Nephron (organoid): Measurements from ENCODE around the gene KRTAP10-3.

Source experiments
- H3K27ac Mint-ChIP-seq, 3 experiments: 2 replicates each; pipeline ENCODE4 v1.8.0; 2020; ENCODE audit warnings: mixed read lengths in 3 of 3, mild to moderate bottlenecking in 2 of 3, moderate library complexity in 1 of 3
- H3K27me3 Mint-ChIP-seq: 2 replicates; pipeline ENCODE4 v1.8.0; 2021; ENCODE audit warnings: low read depth, mild to moderate bottlenecking, moderate library complexity, mixed read lengths
- H3K36me3 Mint-ChIP-seq: 2 replicates; pipeline ENCODE4 v1.8.0; 2020; ENCODE audit warnings: low read depth, mixed read lengths
- H3K4me1 Mint-ChIP-seq: 2 replicates; pipeline ENCODE4 v1.8.0; 2020; ENCODE audit warnings: mixed read lengths
- H3K4me3 Mint-ChIP-seq, 3 experiments: 2 replicates each; pipeline ENCODE4 v1.8.0; 2020; ENCODE audit warnings: mild to moderate bottlenecking in 3 of 3, mixed read lengths in 3 of 3, moderate library complexity in 2 of 3
- H3K9me3 Mint-ChIP-seq: 2 replicates; pipeline ENCODE4 v1.8.0; 2020; ENCODE audit warnings: mixed read lengths
- CTCF ChIP-seq, 3 experiments: fragments of 200-600 bp; sonication (generic); IDR thresholded peaks; one replicate each; pipeline ENCODE4 v1.5.0; 2021; ENCODE audit warnings: antibody characterized with exemption in 3 of 3; ENCODE audit not compliant: unreplicated experiment in 3 of 3

Gene KRTAP10-3

GRCh38 chr21:44547656-44548331, 10.8 kb downstream of the KRTAP10-3 start:
- Mint-ChIP-seq H3K9me3 (peaks cover 17% of the 10 kb centered on the region), H3K4me1 (peaks cover 17% of the 10 kb centered on the region), H3K27me3 (peaks cover 18% of the 10 kb centered on the region), H3K27ac (no peak overlapping the region), H3K36me3 (peaks cover 10% of the 10 kb centered on the region), H3K4me3 (no peak overlapping the region)
- TF ChIP-seq CTCF (IDR thresholded peaks at IDR 0.05; ENCODE audit: unreplicated experiment in 3 of 3), result no peak

GRCh38 chr21:44544566-44544965, 14.0 kb downstream of the KRTAP10-3 start:
- H3K4me1 Mint-ChIP-seq, result peaks cover 15% of the 10 kb centered on the region
- H3K36me3 Mint-ChIP-seq, result peaks cover 10% of the 10 kb centered on the region
- H3K27ac Mint-ChIP-seq, result no peak overlapping the region
- H3K4me3 Mint-ChIP-seq, result no peak overlapping the region
- no peak for TF ChIP-seq CTCF (IDR thresholded peaks at IDR 0.05; ENCODE audit: unreplicated experiment in 3 of 3)
- H3K9me3 Mint-ChIP-seq, result peaks cover 23% of the 10 kb centered on the region
- H3K27me3 Mint-ChIP-seq, result peaks cover 5% of the 10 kb centered on the region

GRCh38 chr21:44542716-44543115, 15.9 kb downstream of the KRTAP10-3 start:
- H3K9me3 Mint-ChIP-seq, result peaks cover 22% of the 10 kb centered on the region
- H3K36me3 Mint-ChIP-seq, result peaks cover 10% of the 10 kb centered on the region
- no peaks in the 10 kb centered on the region for H3K4me1 Mint-ChIP-seq
- TF ChIP-seq CTCF (IDR thresholded peaks at IDR 0.05; ENCODE audit: unreplicated experiment in 3 of 3), result no peak
- no peaks in the 10 kb centered on the region for H3K27me3 Mint-ChIP-seq
- H3K4me3 Mint-ChIP-seq, result no peak overlapping the region
- no peak overlapping the region for H3K27ac Mint-ChIP-seq

GRCh38 chr21:44540741-44541288, 17.8 kb downstream of the KRTAP10-3 start:
- Mint-ChIP-seq H3K4me3 (no peak overlapping the region), H3K27me3 (no peaks in the 10 kb centered on the region), H3K4me1 (no peaks in the 10 kb centered on the region), H3K36me3 (no peaks in the 10 kb centered on the region), H3K27ac (no peak overlapping the region), H3K9me3 (peaks cover 13% of the 10 kb centered on the region)
- no peak for TF ChIP-seq CTCF (IDR thresholded peaks at IDR 0.05; ENCODE audit: unreplicated experiment in 3 of 3)

- no peak within 1 kb of the TSS for H3K27ac Mint-ChIP-seq
- H3K36me3 Mint-ChIP-seq, result no peaks in the 10 kb centered on the region
- no peaks in the 10 kb centered on the region for H3K27me3 Mint-ChIP-seq
- H3K4me3 Mint-ChIP-seq, result no peak within 1 kb of the TSS
- TF ChIP-seq CTCF (IDR thresholded peaks at IDR 0.05; ENCODE audit: unreplicated experiment in 3 of 3), result no peak
- H3K4me1 Mint-ChIP-seq, result no peaks in the 10 kb centered on the region
- H3K9me3 Mint-ChIP-seq, result peaks cover 9% of the 10 kb centered on the region
These were observed 18.5 kb downstream of the KRTAP10-3 start, which contains the start of gene KRTAP10-1 for GRCh38 chr21:44539991-44540666. KRTAP10-1 (minus strand) TSS chr21:44540195; CDS start chr21:44540150, 45 bp downstream.
